HG02642 (cell line): ENCODE results near the gene TRIM63.
"Not testable (repeated sequence)": the region's sequence is repeated elsewhere in the genome, so short reads cannot be mapped to it uniquely, and the experiment has no call there.

Experiments
- ATAC-seq: cut with Tn5 transposase; IDR thresholded peaks from one replicate; pipeline ENCODE4 v1.9.1; 2021; ENCODE audit warnings: mild to moderate bottlenecking; ENCODE audit not compliant: unreplicated experiment, poor library complexity

Gene TRIM63

DNA sequence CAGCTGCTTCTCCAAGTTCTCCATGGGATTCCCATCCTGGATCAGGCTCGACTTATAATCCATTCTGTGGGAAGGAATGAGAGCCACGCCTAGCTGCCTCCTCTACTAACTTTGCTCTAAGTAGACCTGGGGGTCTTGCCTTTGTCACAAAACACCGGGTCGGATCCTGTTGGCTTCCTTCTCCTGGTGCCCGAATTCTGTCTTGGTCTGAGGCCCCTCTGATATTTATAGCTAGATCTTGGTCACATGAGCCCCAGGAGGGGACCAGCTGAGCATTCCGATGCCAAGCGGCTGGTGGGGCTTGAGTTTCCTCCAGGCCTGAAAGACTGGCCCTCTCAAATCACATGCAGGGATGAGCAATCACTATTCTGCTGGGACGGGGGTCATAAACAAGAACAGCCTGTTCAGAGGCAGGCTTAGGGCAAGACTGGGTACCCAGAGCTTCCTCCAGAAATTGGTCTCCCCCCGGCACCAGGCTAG, at the start of gene TRIM63:
TSS of gene TRIM63 (minus strand) at position 199 of the 480 bp plus-strand sequence. CDS start at position 63, 136 bp downstream.
- ATAC-seq: no peak

DNA sequence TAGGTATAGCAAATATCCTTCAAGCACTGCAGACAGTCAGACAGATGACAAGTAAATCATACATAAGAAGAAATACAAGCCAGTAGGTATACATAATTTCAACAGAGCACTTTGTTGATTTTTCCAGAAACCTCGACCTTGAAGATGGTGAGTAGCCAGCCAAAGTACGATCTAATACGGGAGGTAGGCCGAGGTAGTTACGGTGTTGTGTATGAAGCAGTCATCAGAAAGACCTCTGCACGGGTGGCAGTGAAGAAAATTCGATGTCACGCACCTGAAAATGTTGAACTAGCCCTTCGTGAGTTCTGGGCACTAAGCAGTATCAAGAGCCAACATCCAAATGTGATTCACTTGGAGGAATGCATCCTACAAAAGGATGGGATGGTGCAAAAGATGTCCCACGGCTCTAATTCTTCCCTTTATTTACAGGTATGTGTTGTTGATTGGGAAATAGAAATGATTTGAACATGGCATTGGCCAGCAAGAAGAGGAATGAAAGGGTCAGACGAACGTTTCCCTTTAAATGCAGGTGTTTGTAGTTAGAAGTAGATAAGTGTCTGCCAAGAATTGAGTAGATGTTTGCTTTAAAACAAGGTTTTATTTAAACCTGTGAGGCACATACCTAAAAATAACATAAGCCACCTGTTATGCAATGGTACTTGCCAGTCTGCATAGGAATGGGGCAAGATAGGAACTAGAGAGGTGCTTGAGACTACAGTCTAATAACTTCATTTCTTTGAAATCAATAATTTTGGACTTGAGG, 46.9 kb upstream of the TRIM63 start:
- ATAC-seq: no peak

DNA sequence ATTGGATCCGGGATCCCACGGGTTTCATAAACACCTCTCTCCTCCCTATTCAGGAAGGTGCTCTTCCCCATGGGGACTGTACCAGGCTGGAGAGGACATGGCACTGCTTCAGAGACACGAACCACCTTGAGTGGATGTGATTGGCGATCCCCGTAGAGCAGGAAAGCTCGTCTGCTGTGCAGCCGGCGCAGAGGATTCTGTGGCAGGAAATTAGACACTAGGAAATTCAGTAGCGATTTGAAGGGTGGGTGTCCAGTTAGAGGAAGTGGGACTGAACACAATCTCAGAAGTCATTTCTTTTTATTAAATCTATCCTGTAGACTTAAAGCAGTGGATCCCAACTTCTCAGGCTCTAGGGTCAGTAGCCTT, 45.0 kb upstream of the TRIM63 start:
- ATAC-seq: no peak

DNA sequence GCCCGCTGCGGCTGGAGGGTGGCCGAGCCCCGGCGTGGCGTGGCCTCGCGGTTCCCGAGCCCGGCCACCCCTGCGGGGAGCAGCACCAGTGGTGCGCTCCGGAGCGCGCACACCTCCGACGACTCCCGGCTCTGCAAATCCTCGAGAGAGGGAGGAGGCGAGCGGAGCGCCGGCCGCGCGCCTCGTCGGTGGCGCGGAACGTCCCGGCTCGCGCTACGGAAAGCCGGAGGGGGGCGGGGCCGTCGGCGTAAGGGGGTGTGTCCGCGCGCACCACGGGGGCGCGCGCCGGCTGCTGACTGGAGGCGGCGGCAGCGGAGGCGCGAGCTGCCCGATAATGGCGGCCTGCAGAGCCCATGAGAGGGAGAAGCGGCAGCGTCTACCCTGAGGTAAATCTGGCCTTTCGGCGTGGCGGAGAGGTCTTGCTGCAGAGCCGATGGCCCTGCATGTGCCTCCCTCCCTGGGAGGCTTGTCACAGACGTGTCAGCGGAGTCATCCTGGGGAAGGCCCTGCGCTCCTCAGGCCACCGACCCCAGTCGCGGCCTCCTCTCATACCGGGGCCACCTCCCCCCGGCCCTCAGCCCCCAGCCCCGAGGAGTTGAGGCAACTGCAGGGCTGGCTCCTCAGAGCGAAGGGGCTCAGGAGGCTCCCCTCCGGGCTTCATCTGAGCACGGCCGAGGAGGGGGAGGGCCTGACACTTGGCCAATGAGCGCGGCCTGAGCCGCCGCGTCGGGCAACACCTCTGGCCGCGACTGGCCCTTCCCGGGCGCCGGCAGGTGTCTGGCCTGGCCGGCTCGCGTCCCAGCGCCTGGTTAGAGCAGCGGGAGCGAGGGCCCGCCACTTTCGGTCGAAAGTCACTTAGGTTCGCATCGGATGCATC, 44.3 kb upstream of the TRIM63 start, which contains the start of gene PDIK1L:
TSS of gene PDIK1L (plus strand) at position 295 of the 877 bp plus-strand sequence. CDS start 2,485 bp downstream, outside the sequence.
- ATAC-seq: peak; percentile 72

DNA sequence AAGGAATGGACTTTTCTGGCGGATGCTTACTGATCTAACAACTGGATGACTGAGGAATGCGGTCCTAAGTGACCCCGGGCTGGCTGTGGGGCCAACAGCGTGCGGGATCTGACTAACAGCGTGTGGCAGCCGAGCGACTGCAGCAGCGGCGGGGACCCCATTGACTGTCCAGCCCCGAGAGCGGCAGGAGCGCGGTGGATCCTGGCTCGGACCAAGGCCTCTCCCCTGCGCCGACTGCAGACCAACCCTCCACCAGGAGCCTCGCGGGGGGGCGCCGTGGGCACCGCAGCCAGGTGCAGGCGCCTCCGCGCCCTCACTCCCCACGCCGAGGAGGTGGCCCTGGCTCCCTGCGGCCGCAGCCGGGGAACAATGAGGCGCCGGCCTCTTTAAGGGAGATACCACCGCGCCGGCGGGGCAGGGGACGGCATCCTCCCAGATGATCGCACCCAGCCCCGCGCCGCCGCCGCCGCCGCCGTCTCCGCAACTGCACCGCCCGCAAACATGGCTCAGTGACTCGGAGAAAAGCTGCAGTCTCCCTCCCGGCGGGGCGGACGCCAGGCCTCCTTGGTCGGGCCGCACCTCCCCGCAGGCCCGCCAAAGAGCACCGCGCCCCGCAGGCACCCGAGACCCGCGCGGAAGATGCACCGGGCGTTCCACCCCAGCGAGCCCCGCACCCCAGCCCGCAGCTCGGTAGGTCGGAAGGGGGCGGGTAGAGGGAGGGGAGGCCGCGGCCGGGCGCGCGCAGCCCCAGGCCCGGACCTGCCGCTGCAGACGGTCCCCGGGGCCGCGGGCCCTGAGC, 43.5 kb upstream of the TRIM63 start:
- ATAC-seq: peak; percentile 49

DNA sequence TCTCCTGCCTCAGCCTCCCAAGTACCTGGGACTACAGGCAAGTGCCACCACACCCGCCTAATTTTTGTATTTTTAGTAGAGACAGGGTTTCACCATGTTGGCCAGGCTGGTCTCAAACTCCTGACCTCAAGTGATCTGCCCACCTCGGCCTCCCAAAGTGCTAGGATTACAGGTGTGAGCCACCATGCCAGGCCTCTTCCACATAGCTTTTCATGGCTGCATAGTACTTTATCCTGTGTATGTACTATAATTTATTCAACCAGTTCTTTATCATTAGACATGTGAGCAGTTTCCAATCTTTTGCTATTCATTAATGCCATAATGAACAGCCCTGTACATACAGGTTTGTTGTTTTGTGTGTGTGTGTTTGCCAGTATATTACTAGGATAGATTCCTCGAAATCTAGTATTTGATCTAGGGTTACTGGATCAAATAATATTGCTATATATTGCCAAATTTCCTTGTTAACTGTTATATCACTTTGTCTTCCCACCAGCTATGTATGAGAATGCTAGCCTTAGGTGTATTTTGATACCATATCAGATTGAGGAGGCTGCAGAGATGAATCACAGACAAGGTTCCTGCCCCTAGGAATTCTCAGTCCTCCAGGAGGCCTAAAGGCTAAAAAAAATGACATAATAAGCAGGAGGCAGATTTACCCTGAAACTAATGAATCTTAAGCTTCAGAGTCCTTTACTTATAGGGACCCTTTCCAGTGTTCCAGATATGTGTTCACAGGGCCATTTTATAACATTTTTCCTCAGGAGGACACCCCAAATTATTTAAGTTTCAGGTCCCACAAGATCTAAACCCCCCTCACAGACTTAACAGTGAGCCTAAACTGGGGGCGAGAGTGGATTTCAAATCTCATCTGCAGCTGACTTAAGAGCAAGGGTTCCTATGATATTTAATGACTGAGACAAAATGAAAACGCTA, 42.1 kb upstream of the TRIM63 start:
- no peak for ATAC-seq

DNA sequence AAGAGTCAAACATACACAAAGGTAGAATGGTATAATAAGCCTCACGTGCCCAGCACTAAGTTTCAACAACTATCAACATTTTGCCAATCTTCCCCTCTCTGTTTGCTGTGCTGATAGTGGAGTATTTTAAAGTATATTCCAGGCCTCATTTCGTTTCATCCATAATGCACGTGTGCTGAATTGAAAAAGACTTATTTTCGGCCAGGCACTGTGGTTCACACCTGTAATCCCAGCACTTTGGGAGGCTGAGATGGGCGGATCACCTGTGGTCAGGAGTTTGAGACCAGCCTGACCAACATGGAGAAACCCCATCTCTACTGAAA, 37.8 kb upstream of the TRIM63 start:
- not testable (repeated sequence) for ATAC-seq

DNA sequence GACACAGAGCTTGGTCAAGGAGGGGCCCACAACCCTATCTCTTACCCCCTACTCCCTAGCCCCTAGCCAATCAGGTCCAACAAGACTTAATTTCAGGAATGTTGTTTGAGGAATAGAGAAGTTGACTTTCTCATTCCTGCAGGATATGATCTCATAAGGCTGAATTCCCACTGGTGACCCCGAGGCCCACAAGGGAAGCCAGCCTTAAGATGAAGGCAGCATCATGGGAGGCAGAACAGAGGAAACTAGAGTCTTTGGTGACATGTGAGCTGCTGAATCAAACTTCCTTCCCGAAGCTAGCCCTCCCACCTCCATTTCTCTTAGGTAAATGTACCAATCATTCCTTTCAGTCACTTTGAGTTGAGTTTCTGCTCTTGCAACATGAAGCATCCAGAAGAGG, 35.1 kb upstream of the TRIM63 start:
- no peak for ATAC-seq

DNA sequence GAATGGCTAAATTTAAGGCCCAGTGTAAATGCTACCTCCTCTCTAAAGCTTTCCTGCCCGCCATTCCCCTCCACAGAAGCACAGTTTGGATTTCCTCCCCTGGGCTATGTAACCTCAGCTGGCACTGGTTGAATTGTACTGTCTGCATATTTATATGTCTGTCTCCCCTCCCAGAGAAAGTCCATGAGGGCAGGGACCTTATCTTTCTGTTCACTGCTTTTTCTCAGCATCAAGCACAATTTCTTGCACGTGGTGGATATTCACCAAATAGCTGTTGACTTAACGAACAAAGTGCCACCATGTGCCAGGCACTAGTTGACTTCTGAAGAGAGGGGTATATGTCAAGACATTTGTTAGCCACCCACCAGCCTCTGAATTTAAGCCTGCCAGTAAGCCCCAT, 34.7 kb upstream of the TRIM63 start:
- no peak for ATAC-seq

DNA sequence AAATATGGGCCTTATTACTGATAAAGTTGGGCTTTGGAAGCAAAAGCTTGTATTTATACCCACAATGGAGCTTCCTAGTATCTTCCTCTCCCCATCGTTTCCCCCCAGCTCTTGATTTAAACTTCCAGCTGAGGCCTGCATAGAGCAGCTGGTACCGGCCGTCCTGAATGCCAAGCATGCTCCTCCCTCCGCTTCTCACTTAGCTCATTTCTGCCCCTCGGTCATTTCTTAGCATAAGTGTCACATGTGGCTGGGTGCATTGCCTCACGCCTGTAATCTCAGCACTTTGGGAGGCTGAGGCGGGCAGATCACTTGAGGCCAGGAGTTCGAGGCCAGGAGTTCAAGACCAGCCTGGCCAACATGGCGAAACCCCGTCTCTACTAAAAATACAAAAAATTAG, 32.8 kb upstream of the TRIM63 start:
- ATAC-seq: not testable (repeated sequence)

DNA sequence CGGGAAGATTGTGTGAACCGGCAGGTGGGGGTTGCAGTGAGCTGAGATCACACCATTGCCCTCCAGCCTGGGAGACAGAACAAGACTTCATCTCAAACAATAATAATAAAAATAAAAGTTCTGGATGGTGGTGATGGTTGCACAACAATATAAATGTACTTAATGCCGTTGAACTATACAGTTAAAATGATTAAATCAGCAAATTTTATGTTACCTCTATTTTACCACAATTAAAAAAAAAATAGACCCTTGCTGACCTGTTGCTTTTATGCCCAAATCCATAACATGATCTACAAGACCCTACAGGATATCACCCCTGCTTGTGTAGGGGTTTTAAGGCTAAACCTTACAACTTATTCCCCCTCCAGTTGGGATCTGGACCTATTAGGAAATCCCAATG, 32.4 kb upstream of the TRIM63 start:
- no peak for ATAC-seq

DNA sequence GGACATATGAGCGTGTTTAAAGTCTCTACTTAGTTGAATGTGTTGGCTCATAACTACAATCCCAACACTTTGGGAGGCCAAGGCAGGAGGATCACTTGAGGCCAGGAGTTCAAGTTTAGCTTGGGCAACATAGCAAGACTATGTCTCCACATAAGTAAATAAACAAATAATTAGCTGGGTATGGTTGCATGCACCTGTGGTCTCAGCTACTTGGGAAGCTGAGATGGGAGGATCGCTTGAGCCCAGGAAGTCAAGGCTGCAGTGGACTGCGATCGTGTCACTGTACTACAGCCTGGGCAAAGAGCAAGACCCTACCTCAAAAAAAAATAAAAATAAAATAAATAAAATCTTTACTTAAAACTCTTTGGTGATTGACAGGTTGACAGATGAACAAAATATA, 31.2 kb upstream of the TRIM63 start:
- no peak for ATAC-seq

DNA sequence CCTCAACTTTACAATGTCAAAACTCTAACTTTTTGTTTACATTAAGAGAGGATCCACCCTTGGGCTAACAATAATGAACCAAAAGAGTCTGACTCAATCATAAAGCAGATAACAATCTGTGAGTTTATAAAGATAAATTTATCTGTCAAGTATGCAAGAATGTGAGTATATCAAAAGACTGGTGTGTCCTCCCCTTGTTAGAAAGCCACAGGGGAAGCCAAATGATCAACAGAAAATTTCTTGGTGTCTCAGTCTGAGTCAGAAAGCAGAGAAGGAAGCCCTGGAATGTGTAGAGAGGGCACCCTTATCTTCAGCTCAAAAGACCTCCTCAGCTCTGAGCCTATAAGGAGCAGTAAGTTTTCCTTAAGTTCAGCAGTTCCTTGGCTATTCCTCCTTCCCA, 30.3 kb upstream of the TRIM63 start:
- no peak for ATAC-seq

DNA sequence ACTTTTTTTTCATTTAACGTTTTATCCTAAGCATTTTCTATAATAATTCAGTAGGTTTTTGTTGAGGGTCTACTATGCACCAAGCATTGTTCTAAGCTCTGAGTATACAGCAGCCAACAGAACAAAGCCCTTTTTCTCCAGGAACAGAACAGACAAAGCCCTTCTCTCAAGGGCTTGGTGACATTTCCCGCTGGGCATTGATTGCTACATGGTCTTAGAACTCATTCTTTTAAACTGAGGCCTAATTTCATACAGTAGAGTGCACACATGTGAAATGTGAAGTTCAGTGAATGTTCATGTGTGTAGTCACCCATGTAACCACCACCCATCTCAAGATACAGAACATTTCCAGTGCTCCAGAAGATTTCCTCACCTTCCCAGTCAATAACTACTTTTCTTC, 29.0 kb upstream of the TRIM63 start:
- no peak for ATAC-seq

DNA sequence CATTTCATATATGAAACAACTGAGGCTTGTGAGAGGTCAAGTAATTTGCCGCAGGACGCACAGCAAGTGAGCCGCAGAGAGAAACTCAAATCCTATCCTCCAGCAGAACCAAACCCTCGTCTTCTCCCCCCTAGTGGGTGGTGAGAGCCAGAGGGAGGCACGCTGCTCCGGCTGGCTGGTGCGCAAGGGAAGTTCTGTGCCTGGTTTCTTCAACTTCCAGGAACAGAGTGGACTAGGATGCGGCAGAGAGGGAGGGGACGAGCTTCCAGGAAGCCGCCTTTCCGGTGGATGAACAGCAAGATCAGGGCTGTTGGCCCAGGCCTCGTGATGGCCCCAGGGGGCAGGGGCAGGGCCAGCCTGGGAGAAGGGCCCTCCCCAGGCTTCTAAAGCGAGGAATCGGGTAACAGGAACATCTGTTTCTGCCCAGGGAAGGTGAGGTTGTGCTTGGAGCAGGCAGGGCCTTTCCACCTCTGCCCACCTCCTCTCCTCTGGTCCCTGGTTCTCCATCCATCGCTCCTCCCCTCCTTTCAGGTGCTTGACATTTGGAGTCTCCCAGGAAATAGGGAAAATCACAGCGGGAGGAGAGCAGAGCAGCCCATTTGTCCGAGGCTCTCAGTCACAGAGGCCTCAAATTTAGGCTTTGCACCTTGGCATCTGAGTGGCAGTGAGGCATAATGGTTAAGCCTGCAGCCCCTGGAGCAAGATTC, 27.4 kb upstream of the TRIM63 start:
- ATAC-seq: no peak

DNA sequence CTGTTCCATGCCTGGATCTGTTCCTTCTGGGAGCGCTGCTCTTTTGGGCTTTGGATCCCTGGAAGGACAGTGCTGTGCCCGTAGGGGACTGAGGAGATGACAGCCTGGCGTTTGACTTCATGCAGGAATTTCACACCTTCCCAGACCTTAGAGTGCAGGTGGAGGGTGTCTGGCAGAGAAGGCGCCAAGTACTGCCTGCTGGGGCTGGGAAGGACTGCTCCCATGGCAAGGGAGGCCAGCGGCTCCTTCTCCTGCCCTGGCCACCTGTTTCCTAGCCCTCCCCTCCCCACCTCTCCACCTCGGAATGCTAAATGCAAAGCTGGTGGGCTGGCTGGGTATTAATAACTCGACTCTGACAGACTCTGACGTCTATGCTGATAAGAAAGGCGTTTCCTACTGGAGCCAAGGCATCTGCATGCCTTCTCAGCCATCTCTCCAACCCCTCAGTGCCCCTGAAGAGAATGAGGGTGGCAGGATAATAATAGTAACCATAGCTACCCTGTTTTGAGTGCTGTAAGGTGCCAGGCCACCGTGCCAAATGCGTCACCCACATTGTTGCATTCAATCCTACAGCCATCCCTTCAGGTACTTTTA, 26.7 kb upstream of the TRIM63 start:
- no peak for ATAC-seq

DNA sequence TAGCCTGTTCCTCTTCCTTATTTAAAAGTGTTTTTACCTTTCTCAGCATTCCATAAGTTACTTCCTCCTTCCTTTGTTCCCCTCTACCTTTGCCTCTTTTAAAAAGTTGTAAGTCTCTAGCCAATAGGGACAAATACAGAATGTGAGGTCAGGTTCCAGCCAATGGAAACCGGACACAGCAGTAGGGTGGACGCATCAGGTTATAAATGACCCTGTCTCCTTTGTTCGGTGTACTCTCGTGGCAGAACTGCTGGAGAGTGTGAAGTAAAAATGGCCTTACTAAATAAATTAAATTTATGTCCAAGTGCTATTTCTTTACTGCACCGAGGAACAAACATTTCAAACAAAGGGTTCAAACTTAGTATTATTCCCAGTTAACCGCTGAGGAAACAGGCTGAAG, 26.1 kb upstream of the TRIM63 start:
- not testable (repeated sequence) for ATAC-seq

DNA sequence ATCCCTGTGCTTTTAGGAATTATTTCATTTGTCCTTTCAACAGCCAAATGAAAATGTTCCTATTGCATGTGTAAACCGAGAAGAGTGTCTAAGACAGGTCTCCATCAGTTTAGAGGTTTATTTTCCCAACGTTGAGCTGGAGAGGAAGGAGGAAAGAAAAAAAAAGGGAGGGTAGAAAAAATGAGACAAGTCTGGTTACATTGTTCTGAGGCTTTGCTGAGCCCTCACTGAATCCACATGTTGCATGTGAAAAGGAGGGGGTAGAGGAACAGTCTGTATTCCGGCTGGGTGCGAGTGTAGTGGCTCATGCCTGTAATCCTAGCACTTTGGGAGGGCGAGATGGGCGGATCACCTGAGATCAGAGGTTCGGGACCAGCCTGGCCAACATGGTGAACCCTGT, 25.0 kb upstream of the TRIM63 start:
- ATAC-seq: no peak

DNA sequence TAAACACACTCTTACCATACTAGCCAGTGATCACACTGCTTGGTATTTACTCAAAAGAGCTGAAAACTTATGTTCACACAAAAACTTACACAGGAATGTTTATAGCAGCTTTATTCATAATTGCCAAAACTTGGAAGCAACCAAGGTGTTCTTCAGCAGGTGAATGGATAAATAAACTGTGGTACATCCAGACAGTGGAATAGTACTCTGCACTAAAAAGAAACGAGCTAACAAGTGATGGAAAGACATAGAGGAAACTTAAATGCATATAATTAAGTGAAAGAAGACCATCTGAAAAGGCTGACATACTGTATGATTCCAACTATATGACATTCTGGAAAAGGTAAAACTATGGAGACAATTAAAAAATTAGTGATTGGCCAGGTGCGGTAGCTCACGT, 23.5 kb upstream of the TRIM63 start:
- no peak for ATAC-seq
